Mesenchymal stem cell (in vitro differentiated cells and primary cell): ENCODE measurements around the gene MAPK8.

Experiments used
- DNase-seq: peaks from one replicate; pipeline ENCODE4 v3.0.0-alpha.2; 2013
- H2AFZ ChIP-seq: one replicate; pipeline ENCODE4 v1.6.1; 2013; ENCODE audit warnings: low read depth, mild to moderate bottlenecking, control low read depth, inconsistent platforms, low read length, moderate library complexity
- H2AK5ac ChIP-seq: 2 replicates; pipeline ENCODE4 v1.6.1; 2013; ENCODE audit warnings: low read length, moderate library complexity, mild to moderate bottlenecking, inconsistent platforms; ENCODE audit not compliant: severe bottlenecking
- H2BK120ac ChIP-seq: one replicate; pipeline ENCODE4 v1.6.1; 2013; ENCODE audit warnings: low read depth, mild to moderate bottlenecking, inconsistent platforms, low read length, moderate library complexity
- H2BK12ac ChIP-seq, 2 experiments: one replicate each; pipeline ENCODE4 v1.6.1; 2013; ENCODE audit warnings: inconsistent platforms in 2 of 2, low read length in 2 of 2, mild to moderate bottlenecking in 2 of 2, moderate library complexity in 2 of 2, control low read depth in 1 of 2
- H2BK15ac ChIP-seq: one replicate; pipeline ENCODE4 v1.6.1; 2013; ENCODE audit warnings: mild to moderate bottlenecking, low read depth, inconsistent platforms; ENCODE audit not compliant: poor library complexity, severe bottlenecking
- H2BK5ac ChIP-seq: 2 replicates; pipeline ENCODE4 v1.6.1; 2013; ENCODE audit warnings: low read depth, mild to moderate bottlenecking, low read length, control low read depth, inconsistent platforms; ENCODE audit not compliant: poor library complexity, severe bottlenecking
- H3K14ac ChIP-seq, 2 experiments: one replicate each; pipeline ENCODE4 v1.6.1; 2013; ENCODE audit warnings: inconsistent platforms in 2 of 2, low read length in 2 of 2, control low read depth in 1 of 2, mild to moderate bottlenecking in 1 of 2, moderate library complexity in 1 of 2
- H3K18ac ChIP-seq, 2 experiments: one replicate each; pipeline ENCODE4 v1.6.1; 2013; ENCODE audit warnings: inconsistent platforms in 2 of 2, low read length in 2 of 2, control low read depth in 1 of 2, low read depth in 1 of 2, mild to moderate bottlenecking in 1 of 2
- H3K23ac ChIP-seq, 2 experiments: one replicate each; pipeline ENCODE4 v1.6.1; 2013; ENCODE audit warnings: inconsistent platforms in 2 of 2, low read length in 2 of 2, mild to moderate bottlenecking in 2 of 2, moderate library complexity in 2 of 2, control low read depth in 1 of 2
- H3K27ac ChIP-seq: 2 replicates; pipeline ENCODE4 v1.5.1; 2013; ENCODE audit warnings: mild to moderate bottlenecking, moderate library complexity, low read length, control low read depth, inconsistent platforms; ENCODE audit not compliant: poor library complexity, severe bottlenecking
- H3K27me3 ChIP-seq, 2 experiments: 2 replicates each; pipeline versions ENCODE4 v1.6.1 to v1.7.0; 2013; ENCODE audit warnings: low read length in 2 of 2, mild to moderate bottlenecking in 2 of 2, moderate library complexity in 2 of 2, control low read depth in 1 of 2, inconsistent platforms in 1 of 2; ENCODE audit not compliant: control insufficient read depth in 1 of 2, insufficient read depth in 1 of 2
- H3K36me3 ChIP-seq, 2 experiments: 2 replicates each; pipeline versions ENCODE4 v1.6.1 to v1.7.0; 2013; ENCODE audit warnings: low read length in 2 of 2, control low read depth in 1 of 2, inconsistent platforms in 1 of 2, low read depth in 1 of 2, mild to moderate bottlenecking in 1 of 2; ENCODE audit not compliant: insufficient read depth in 2 of 2, control insufficient read depth in 1 of 2
- H3K4ac ChIP-seq, 2 experiments: one replicate each; pipeline ENCODE4 v1.6.1; 2013; ENCODE audit warnings: inconsistent platforms in 2 of 2, low read length in 2 of 2, mild to moderate bottlenecking in 2 of 2, moderate library complexity in 2 of 2, control low read depth in 1 of 2, low read depth in 1 of 2
- H3K4me1 ChIP-seq: 2 replicates; pipeline ENCODE4 v1.6.1; 2013; ENCODE audit warnings: low read depth, low read length, control low read depth; ENCODE audit not compliant: control insufficient read depth, insufficient read depth
- H3K4me2 ChIP-seq: 2 replicates; pipeline ENCODE4 v1.6.1; 2013; ENCODE audit warnings: low read length, mild to moderate bottlenecking, inconsistent platforms; ENCODE audit not compliant: poor library complexity, severe bottlenecking
- H3K4me3 ChIP-seq, 2 experiments: 2 replicates each; pipeline versions ENCODE4 v1.5.1 to v1.7.0; 2013; ENCODE audit warnings: low read length in 2 of 2, mild to moderate bottlenecking in 2 of 2, control low read depth in 1 of 2, low read depth in 1 of 2; ENCODE audit not compliant: insufficient read depth in 1 of 2
- H3K79me1 ChIP-seq: replicated peaks from 2 replicates; pipeline ENCODE4 v1.6.1; 2013; ENCODE audit warnings: mild to moderate bottlenecking, control low read depth, low read length, inconsistent platforms; ENCODE audit not compliant: poor library complexity, severe bottlenecking
- H3K9ac ChIP-seq: 2 replicates; pipeline ENCODE4 v1.7.0; 2013; ENCODE audit warnings: mild to moderate bottlenecking, low read length, moderate library complexity
- H3K9me3 ChIP-seq: 2 replicates; pipeline ENCODE4 v1.7.0; 2013; ENCODE audit warnings: mild to moderate bottlenecking, low read length; ENCODE audit not compliant: control insufficient read depth
- H4K8ac ChIP-seq: one replicate; pipeline ENCODE4 v1.6.1; 2013; ENCODE audit warnings: inconsistent platforms, mild to moderate bottlenecking, low read length, moderate library complexity
- H4K91ac ChIP-seq: one replicate; pipeline ENCODE4 v1.6.1; 2013; ENCODE audit warnings: mild to moderate bottlenecking, low read length, inconsistent platforms
- WGBS: methylation state at CpG from one replicate; pipeline ENCODE4 v1.1.7; 2013; ENCODE audit warnings: mixed read lengths; 5-methylcytosine and 5-hydroxymethylcytosine counted together

MAPK8 gene

GRCh38 chr10:48271047-48271730 lies 35.3 kb upstream of the MAPK8 start:
- no peak overlapping the region for H3K4me3 ChIP-seq
- H3K27me3 ChIP-seq = peaks cover 24 to 67% of the 10 kb centered on the region in 2 experiments
- H3K36me3 ChIP-seq = no peaks in the 10 kb centered on the region
- no peak overlapping the region for H3K27ac ChIP-seq
- 78% methylated on average over 5 of the region's 5 CpGs for WGBS
- no peak overlapping the region for H2BK5ac ChIP-seq
- no peak overlapping the region for H4K8ac ChIP-seq
- H2AFZ ChIP-seq = no peak overlapping the region
- H3K9me3 ChIP-seq = no peaks in the 10 kb centered on the region
- no peak overlapping the region for H3K18ac ChIP-seq
- no peak for DNase-seq
- H3K4me1 ChIP-seq = no peaks in the 10 kb centered on the region
- no peak overlapping the region for H3K14ac ChIP-seq
- no peak overlapping the region for H3K9ac ChIP-seq
- H3K4me2 ChIP-seq = no peak overlapping the region
- H3K79me1 ChIP-seq = no peaks in the 10 kb centered on the region
- no peak overlapping the region for H4K91ac ChIP-seq
- H2BK120ac ChIP-seq = no peak overlapping the region
- no peak overlapping the region for H2BK15ac ChIP-seq
- no peak overlapping the region for H2AK5ac ChIP-seq
- no peak overlapping the region for H3K4ac ChIP-seq
- no peak overlapping the region for H2BK12ac ChIP-seq
- H3K23ac ChIP-seq = peak overlapping the region in 1 of 2 experiments; percentile 63

- no peaks in the 10 kb centered on the region for H3K9me3 ChIP-seq
- no peak overlapping the region for H4K91ac ChIP-seq
- no peak overlapping the region for H2AK5ac ChIP-seq
- H3K23ac ChIP-seq = no peak overlapping the region
- WGBS = 100% methylated on average over 2 of the region's 2 CpGs
- no peak overlapping the region for H3K14ac ChIP-seq
- no peak overlapping the region for H2BK120ac ChIP-seq
- no peak overlapping the region for H3K9ac ChIP-seq
- DNase-seq = no peak
- H3K27ac ChIP-seq = no peak overlapping the region
- no peaks in the 10 kb centered on the region for H3K4me1 ChIP-seq
- no peak overlapping the region for H3K4ac ChIP-seq
- H2AFZ ChIP-seq = no peak overlapping the region
- H2BK5ac ChIP-seq = no peak overlapping the region
- H3K18ac ChIP-seq = no peak overlapping the region
- no peaks in the 10 kb centered on the region for H3K79me1 ChIP-seq
- no peak overlapping the region for H2BK12ac ChIP-seq
- H3K36me3 ChIP-seq = no peaks in the 10 kb centered on the region
- no peak overlapping the region for H3K4me3 ChIP-seq
- no peak overlapping the region for H4K8ac ChIP-seq
- H3K4me2 ChIP-seq = no peak overlapping the region
- H3K27me3 ChIP-seq = peaks cover 24 to 60% of the 10 kb centered on the region in 2 experiments
- no peak overlapping the region for H2BK15ac ChIP-seq
Observed at GRCh38 chr10:48272682-48273081, 33.8 kb upstream of the MAPK8 start.

- H3K36me3 ChIP-seq = no peaks in the 10 kb centered on the region
- H3K14ac ChIP-seq = no peak overlapping the region
- no peak for DNase-seq
- H3K23ac ChIP-seq = no peak overlapping the region
- no peak overlapping the region for H4K91ac ChIP-seq
- no peaks in the 10 kb centered on the region for H3K79me1 ChIP-seq
- no peak overlapping the region for H3K4me3 ChIP-seq
- H3K9me3 ChIP-seq = no peaks in the 10 kb centered on the region
- H3K4me1 ChIP-seq = no peaks in the 10 kb centered on the region
- H2AFZ ChIP-seq = no peak overlapping the region
- H2AK5ac ChIP-seq = no peak overlapping the region
- no peak overlapping the region for H2BK12ac ChIP-seq
- H3K9ac ChIP-seq = no peak overlapping the region
- H2BK15ac ChIP-seq = no peak overlapping the region
- H3K18ac ChIP-seq = no peak overlapping the region
- no peak overlapping the region for H3K4me2 ChIP-seq
- H2BK120ac ChIP-seq = no peak overlapping the region
- WGBS = 75% methylated on average over 2 of the region's 2 CpGs
- H3K4ac ChIP-seq = no peak overlapping the region
- H3K27me3 ChIP-seq = peaks cover 24 to 61% of the 10 kb centered on the region in 2 experiments
- no peak overlapping the region for H2BK5ac ChIP-seq
- H4K8ac ChIP-seq = no peak overlapping the region
- H3K27ac ChIP-seq = no peak overlapping the region
Observed at GRCh38 chr10:48273741-48274140, 32.7 kb upstream of the MAPK8 start.

GRCh38 chr10:48274636-48275035 lies 31.8 kb upstream of the MAPK8 start, which contains the start of gene FRMPD2:
TSS of gene FRMPD2 (minus strand) at chr10:48274696. CDS start at chr10:48274567, 129 bp downstream.
- H3K9me3 ChIP-seq = no peaks in the 10 kb centered on the region

More at GRCh38 chr10:48274636-48275035, 31.8 kb upstream of the MAPK8 start, which contains the start of gene FRMPD2:
- Histone ChIP-seq H2BK120ac (no peak within 1 kb of the TSS), H3K4ac (no peak within 1 kb of the TSS), H3K79me1 (no peaks in the 10 kb centered on the region), H2AK5ac (no peak within 1 kb of the TSS), H3K18ac (no peak within 1 kb of the TSS), H3K27me3 (peaks cover 24 to 55% of the 10 kb centered on the region in 2 experiments), H2BK5ac (no peak within 1 kb of the TSS), H3K14ac (no peak within 1 kb of the TSS), H3K23ac (no peak within 1 kb of the TSS), H2AFZ (no peak within 1 kb of the TSS), H4K91ac (peak within 1 kb of the TSS; percentile 39), H3K27ac (no peak within 1 kb of the TSS), H3K4me1 (no peaks in the 10 kb centered on the region), H4K8ac (no peak within 1 kb of the TSS), H2BK12ac (no peak within 1 kb of the TSS), H2BK15ac (no peak within 1 kb of the TSS), H3K4me3 (no peak within 1 kb of the TSS), H3K36me3 (no peaks in the 10 kb centered on the region), H3K4me2 (no peak within 1 kb of the TSS), H3K9ac (no peak within 1 kb of the TSS)
- WGBS = 26% methylated on average over 8 of the region's 8 CpGs
- DNase-seq = no peak
